GM18873 (cell line): ENCODE data around the gene DCAF8.

Experiments used
- ATAC-seq: cut with Tn5 transposase; IDR thresholded peaks from one replicate; pipeline ENCODE4 v1.9.1; 2021; ENCODE audit warnings: mild to moderate bottlenecking, moderate library complexity, moderate number of reproducible peaks; ENCODE audit not compliant: unreplicated experiment, low FRiP score

DCAF8 gene

GRCh38 chr1:160227561-160227960 lies 34.8 kb downstream of the DCAF8 start:
- no peak for ATAC-seq

- no peak for ATAC-seq
Measured at GRCh38 chr1:160227034-160227433, 35.3 kb downstream of the DCAF8 start.

- no peak for ATAC-seq
Measured at GRCh38 chr1:160226623-160227022, 35.7 kb downstream of the DCAF8 start.

DNA sequence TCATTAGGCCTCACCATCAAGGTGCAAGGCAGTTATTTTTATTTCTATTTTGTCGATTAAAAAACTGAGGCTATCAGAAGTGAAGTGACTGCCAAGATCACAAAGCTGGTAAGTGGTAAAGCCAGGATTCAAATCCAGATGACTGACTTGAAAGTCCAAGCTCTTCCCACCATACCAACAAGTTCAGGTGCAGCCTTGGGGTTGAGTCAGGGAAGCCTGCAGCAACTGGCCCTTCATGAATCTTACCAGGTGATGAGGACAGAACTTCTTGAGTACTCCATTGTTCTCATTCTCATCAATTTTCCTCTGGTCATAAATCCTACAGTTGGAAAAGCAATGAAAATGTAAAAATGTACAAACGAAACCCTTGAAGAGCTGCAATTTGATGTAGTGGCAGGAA lies 37.0 kb downstream of the DCAF8 start:
- ATAC-seq: no peak

- ATAC-seq: no peak
Measured at GRCh38 chr1:160224606-160225005, 37.7 kb downstream of the DCAF8 start.

- ATAC-seq: no peak
Measured at GRCh38 chr1:160222546-160222945, 39.8 kb downstream of the DCAF8 start.

GRCh38 chr1:160221089-160221488 lies 41.3 kb downstream of the DCAF8 start:
- no peak for ATAC-seq

GRCh38 chr1:160220301-160220700 lies 42.0 kb downstream of the DCAF8 start:
- no peak for ATAC-seq

DNA sequence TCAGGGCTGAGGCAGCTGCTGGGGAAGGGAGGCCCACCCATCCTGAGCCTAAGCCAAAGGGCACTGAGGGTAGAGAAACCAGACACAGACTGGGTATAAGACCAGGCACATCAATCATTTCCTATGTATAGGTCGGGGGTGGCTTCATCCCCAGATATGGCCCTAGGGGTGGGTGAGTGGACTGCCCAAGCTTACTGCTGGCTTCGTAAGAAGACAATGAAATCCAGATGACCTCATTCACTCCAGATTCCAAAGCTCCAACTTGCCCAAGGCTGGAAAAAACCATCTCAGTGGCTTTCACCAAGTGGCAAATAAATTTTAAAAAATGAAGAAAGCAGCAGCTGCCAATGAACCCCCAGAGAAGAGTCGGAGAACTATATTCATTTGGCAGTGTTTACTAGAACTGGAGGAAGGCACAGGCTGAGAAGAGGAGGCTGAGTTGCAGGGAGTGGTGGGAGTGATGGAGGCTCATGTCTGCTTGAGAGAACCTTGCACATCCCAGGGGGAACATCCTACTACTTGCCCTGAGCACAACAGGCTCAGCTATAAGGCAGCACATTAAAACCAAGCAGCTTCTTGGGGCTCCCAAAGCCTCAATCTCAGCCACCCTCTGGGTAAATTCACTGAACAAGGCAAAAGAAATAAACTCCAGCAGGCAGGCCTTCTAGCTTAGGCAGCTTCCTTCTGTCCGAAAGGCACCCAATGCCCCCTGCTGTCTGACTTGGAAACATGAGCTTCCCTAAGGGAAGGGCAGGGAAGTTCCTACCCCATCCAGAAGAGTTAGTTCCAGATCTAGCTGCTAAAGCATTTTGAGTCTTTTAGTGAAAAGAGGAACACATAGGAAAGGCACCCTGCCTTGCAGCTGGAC lies 43.1 kb downstream of the DCAF8 start:
- no peak for ATAC-seq

- ATAC-seq: no peak
Measured at GRCh38 chr1:160217481-160218051, 44.8 kb downstream of the DCAF8 start.

GRCh38 chr1:160216301-160216700 lies 46.0 kb downstream of the DCAF8 start:
- ATAC-seq: no peak

DNA sequence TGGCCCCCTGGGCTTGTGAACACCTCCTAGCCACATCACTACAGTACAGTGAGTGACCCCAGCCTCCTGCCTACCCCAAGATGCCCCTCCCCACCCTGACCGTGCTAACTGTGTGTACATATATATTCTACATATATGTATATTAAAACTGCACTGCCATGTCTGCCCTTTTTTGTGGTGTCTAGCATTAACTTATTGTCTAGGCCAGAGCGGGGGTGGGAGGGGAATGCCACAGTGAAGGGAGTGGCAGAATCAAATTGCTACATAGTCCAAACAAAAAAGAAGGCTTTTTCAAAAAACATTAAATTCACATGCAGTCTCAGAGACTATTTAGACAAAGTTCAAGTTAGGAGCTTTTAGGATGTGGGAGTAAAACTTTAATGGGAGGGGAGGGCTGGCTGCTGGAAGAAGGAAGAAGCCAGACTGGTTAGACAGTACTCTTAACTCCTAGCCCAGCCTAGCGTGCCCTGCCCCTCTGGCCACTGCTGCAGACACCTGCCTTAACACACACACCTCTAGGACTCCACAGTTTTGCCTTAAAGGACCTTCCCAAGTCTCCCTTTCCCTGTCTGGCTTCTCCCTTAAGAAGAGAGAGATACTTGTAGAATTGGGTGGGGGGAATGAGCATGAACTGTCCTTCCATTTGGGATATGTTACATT lies 47.7 kb downstream of the DCAF8 start:
- ATAC-seq: no peak

DNA sequence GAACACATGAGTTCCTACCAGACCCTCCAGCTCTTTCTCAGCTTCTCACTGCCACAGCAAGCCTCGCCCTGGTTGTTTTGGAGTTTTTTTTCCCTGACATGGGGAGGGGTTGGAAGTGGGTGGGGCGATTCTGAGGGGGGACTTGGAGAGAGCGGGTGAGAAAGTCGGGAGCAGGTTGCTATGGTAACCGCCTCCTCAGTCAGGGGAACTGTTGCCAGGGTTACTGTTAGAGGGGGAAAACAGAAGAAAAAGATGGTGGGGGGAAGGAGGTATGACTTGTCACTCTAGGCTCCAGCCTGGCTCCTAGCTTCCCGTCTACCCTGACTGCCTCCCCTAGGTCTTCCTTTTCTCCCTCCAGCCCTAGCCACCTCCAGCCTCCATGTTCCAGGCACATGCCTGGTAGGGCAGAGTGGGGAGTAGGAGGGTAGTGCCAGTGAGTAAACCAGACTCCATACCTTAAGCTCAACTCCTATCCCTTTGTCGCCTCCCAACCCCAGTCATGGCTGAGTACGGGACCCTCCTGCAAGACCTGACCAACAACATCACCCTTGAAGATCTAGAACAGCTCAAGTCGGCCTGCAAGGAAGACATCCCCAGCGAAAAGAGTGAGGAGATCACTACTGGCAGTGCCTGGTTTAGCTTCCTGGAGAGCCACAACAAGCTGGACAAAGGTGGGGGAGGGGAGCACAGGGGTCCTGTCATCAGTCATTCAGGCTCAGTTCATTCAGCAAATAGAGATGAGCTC lies 51.1 kb downstream of the DCAF8 start:
- no peak for ATAC-seq

GRCh38 chr1:160210561-160210960 lies 51.8 kb downstream of the DCAF8 start:
- no peak for ATAC-seq

- no peak for ATAC-seq
Measured at GRCh38 chr1:160209321-160210046, 52.9 kb downstream of the DCAF8 start.

DNA sequence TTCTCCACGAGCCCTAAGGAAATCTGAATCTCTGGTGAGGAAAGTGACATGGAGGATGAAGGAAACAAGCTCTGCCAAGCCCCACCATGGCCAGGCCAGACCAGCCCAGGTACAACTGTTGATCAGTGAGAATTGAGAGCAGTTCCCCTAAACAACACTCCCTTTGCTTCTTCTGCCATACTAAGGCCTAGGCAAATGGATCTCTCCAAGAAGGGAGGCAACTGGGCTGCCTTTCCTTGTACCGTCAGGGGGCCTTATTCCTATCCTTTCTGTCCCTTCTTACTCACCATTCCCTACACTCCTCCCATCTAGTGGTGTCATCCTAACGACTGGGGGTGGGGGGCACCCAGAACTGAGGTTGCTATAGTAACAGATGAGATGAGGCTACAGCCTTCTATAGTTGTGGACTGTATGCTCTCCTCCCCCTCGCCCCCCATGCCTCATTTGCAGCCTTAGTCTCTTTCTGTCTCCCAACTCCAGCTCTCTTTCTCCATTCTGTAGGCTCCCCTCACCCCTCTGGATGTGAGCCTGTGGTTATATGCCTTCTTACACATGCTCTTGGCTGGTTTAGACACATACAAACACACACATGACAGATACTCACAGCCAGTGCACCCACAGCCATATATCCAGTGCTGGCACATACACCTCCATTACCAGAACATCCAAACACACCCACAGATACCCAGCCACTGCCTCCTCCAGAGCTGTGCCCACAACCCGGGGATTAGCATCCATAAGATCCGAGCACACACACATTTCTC lies 53.6 kb downstream of the DCAF8 start:
- no peak for ATAC-seq

GRCh38 chr1:160207771-160208556 lies 54.4 kb downstream of the DCAF8 start:
- no peak for ATAC-seq

DNA sequence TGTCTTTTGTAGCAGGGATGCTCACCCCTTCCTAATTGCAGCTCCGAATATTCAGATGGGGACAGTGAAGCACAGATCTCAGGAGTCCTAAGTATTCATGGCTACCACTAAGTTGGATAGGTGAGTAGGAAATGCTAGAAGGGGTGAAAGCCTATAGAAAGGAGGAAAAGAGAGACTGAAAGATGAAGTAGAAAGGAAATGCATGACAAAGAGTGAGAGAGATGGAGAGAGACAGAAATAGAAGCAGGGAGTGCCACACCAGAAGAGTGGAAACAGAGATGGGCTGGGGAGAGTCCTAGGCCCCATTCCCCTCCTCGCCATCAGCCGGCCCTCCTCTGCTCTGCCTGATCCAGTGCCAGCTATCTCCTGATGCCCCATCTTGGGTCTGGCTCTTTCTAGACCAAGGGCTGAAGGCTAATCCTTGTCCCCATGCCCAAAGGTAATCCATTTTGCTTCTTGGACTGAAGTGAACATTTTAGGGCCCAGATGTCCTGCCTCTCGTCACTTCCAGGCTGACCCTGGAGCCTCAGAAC lies 55.2 kb downstream of the DCAF8 start:
- no peak for ATAC-seq
